T-cell (primary cell): ENCODE data around the gene WEE2. TPM values are rescaled to one million over a fixed set of nuclear protein-coding genes. Genes with fewer than 3 reads are reported as not detected.
"Not testable (repeated sequence)": the region's sequence is repeated elsewhere in the genome, so short reads cannot be mapped to it uniquely, and the experiment has no call there.

ENCODE experiments used
- ATAC-seq, 4 experiments: fragments of 200-7000 bp in 3 of 4; fragments of 150-1000 bp in 1 of 4; cut with Tn5 transposase; replicated peaks in 1 of 4; 1 replicate in 3 of 4; 2 replicates in 1 of 4; pipeline ENCODE4 v1.10.0; 2021; ENCODE audit warnings: moderate library complexity in 3 of 4, mild to moderate bottlenecking in 2 of 4, moderate number of reproducible peaks in 1 of 4
- CTCF ChIA-PET, 2 donors: fragments of 300-600 bp; sonication (Branson Sonifier 250); formaldehyde crosslinking; loops; one replicate each; lab custom pipeline; 2022; ENCODE audit warnings: antibody characterized with exemption in 2 of 2; lab: Charles Lee
- POLR2A ChIA-PET, 2 donors: fragments of 300-600 bp; sonication (Branson Sonifier 250); formaldehyde crosslinking; loops; one replicate each; lab custom pipeline; 2022; ENCODE audit warnings: antibody characterized with exemption in 2 of 2; lab: Charles Lee
- DNase-seq, 35 experiments: peaks; one replicate each; pipeline versions ENCODE4 v3.0.0 to v3.0.0-alpha.2; 2013 to 2023
- H3K27ac ChIP-seq: one replicate; pipeline ENCODE4 v1.5.1; 2013; ENCODE audit warnings: low read length
- H3K27me3 ChIP-seq, 2 experiments: replicated peaks in 1 of 2; 1 replicate in 1 of 2; 2 replicates in 1 of 2; pipeline versions ENCODE4 v1.6.1 to v1.7.0; 2013; ENCODE audit warnings: low read length in 1 of 2, mixed read lengths in 1 of 2; ENCODE audit not compliant: control insufficient read depth in 2 of 2, insufficient read depth in 2 of 2; ENCODE audit errors: extremely low read depth in 1 of 2
- H3K36me3 ChIP-seq, 2 donors: 1 replicate in 1 of 2; 2 replicates in 1 of 2; pipeline versions ENCODE4 v1.6.1 to v1.7.0; 2013; ENCODE audit warnings: low read length in 1 of 2; ENCODE audit not compliant: control insufficient read depth in 2 of 2, insufficient read depth in 1 of 2; ENCODE audit errors: extremely low read depth in 1 of 2
- H3K4me1 ChIP-seq, 2 experiments: 1 replicate in 1 of 2; 2 replicates in 1 of 2; pipeline versions ENCODE4 v1.6.1 to v1.7.0; 2013; ENCODE audit warnings: low read length in 2 of 2, mixed read lengths in 1 of 2; ENCODE audit not compliant: insufficient read depth in 2 of 2, control insufficient read depth in 1 of 2; ENCODE audit errors: extremely low read depth in 1 of 2
- H3K4me3 ChIP-seq, 2 donors: 1 replicate in 1 of 2; 2 replicates in 1 of 2; pipeline versions ENCODE4 v1.5.1 to v1.7.0; 2013; ENCODE audit warnings: mild to moderate bottlenecking in 2 of 2, low read length in 1 of 2, moderate library complexity in 1 of 2; ENCODE audit not compliant: control insufficient read depth in 1 of 2; ENCODE audit errors: extremely low read depth in 1 of 2
- H3K9me3 ChIP-seq: 2 replicates; pipeline ENCODE4 v1.7.0; 2013
- H3K27ac Mint-ChIP-seq, 2 donors: one replicate each; pipeline ENCODE4 v1.8.0; 2020 to 2021; ENCODE audit warnings: mild to moderate bottlenecking in 2 of 2, mixed read lengths in 2 of 2
- H3K27me3 Mint-ChIP-seq, 2 donors: one replicate each; pipeline ENCODE4 v1.8.0; 2021 to 2022; ENCODE audit warnings: mixed read lengths in 2 of 2
- H3K36me3 Mint-ChIP-seq: one replicate; pipeline ENCODE4 v1.8.0; 2021; ENCODE audit warnings: mixed read lengths
- H3K4me1 Mint-ChIP-seq, 3 donors: one replicate each; pipeline ENCODE4 v1.8.0; 2020 to 2022; ENCODE audit warnings: mixed read lengths in 3 of 3, mild to moderate bottlenecking in 1 of 3
- H3K4me3 Mint-ChIP-seq, 3 donors: one replicate each; pipeline ENCODE4 v1.8.0; 2020 to 2022; ENCODE audit warnings: mild to moderate bottlenecking in 3 of 3, mixed read lengths in 3 of 3, moderate library complexity in 3 of 3
- H3K9me3 Mint-ChIP-seq, 3 donors: one replicate each; pipeline ENCODE4 v1.8.0; 2020 to 2022; ENCODE audit warnings: mixed read lengths in 3 of 3
- WGBS: methylation state at CpG from one replicate; pipeline ENCODE4 v1.1.5; 2013; ENCODE audit warnings: missing lambda C conversion rate; ENCODE audit not compliant: insufficient coverage; 5-methylcytosine and 5-hydroxymethylcytosine counted together
- total RNA-seq, 35 experiments: library from RNA in 6 of 35; stranded (reverse) in 6 of 35; fragments of 120-200 nt in 1 of 35; gene quantifications; one replicate each; pipeline versions ENCODE4 v1.2.1 to v1.2.4 and lab custom pipeline; 2013 to 2026

WEE2 gene
- total RNA-seq, 5 donors from 2014 or later (not counting 1 experiment from before 2014, with no cell fraction given) = not detected

DNA sequence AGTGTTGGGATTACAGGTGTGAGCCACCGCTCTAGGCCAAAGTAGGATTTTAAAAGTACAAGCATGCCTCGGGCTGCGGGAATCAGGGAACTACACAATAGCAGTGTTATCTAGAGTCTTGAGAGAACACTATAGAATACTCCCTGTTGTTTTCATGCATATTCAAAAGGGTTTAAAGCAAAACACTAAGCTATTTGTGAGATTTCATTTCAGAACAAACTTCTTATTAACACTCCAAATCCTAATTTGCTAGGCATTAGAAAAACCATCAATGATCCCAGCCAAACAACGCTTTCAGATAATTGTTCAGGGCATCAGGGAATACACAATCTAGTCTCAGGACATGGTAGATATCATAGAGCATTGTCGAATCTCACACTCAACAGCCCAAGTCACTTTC is 20.1 kb upstream of the WEE2 start:
- no peak for DNase-seq
- Histone ChIP-seq H3K36me3 (peaks cover 7 to 22% of the 10 kb centered on the region in 2 donors), H3K9me3 (no peaks in the 10 kb centered on the region), H3K4me3 (no peak overlapping the region), H3K27ac (no peak overlapping the region), H3K4me1 (no peaks in the 10 kb centered on the region), H3K27me3 (no peaks in the 10 kb centered on the region)
- H3K36me3 Mint-ChIP-seq = peaks cover 40% of the 10 kb centered on the region
- no peaks in the 10 kb centered on the region for H3K27me3 Mint-ChIP-seq
- ATAC-seq = no peak
- POLR2A ChIA-PET = no interaction called here
- WGBS = 100% methylated on average over 1 of the region's 5 CpGs
- no peak overlapping the region for H3K4me3 Mint-ChIP-seq
- H3K4me1 Mint-ChIP-seq = peaks cover 19 to 35% (median 30%) of the 10 kb centered on the region in 3 donors
- H3K27ac Mint-ChIP-seq = no peak overlapping the region
- CTCF ChIA-PET = no interaction called here
- H3K9me3 Mint-ChIP-seq = no peaks in the 10 kb centered on the region

DNA sequence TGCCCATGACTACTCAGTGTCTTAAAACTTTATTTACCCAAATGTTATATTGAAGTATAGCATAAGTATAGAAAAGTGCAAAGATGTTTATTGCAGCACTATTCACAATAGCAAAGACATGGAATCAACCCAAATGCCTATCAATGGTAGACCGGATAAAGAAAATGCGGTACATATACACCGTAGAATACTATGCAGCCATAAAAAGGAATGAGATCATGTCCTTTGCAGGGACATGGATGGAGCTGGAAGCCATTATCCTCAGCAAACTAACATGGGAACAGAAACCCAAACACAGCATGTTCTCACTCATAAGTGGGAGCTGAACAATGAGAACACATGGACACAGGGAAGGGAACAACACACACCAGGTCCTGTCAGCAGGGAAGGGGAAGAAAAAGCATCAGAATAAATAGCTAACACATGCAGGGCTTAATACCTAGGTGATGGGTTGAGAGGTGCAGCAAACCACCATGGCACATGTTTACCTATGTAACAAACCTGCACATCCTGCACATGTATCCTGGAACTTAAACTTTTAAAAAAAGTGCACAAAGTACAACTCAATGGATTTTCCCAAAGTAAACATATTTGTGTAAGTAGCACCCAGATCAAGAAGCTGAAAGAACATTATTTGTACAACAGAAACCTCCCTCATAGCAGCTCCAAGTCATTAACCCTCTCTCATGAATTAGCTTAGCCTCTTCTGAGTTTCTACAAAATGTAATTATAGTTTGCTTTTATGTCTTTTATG is 18.9 kb upstream of the WEE2 start:
- no CpG with 5 or more reads among the region's 3 CpGs for WGBS
- not testable (repeated sequence) for H3K27ac Mint-ChIP-seq, H3K4me3 Mint-ChIP-seq, H3K27ac ChIP-seq, DNase-seq, H3K27me3 Mint-ChIP-seq, ATAC-seq, H3K9me3 Mint-ChIP-seq, H3K9me3 ChIP-seq, H3K27me3 ChIP-seq, H3K4me3 ChIP-seq, H3K4me1 ChIP-seq
- H3K4me1 Mint-ChIP-seq = peaks cover 27 to 43% (median 37%) of the 10 kb centered on the region in 3 donors
- ChIA-PET CTCF (interaction anchor here (0.5 to 1.2 kb wide), 6 partner anchors 11 to 995 kb away, joined by 3 to 6 read pairs (median 3); partner anchors contain the start of gene WEE2 (in 1 of the 2)), POLR2A (interaction anchor here in 1 of 2 donors (0.6 kb wide), 1 partner anchor 1053 kb away, joined by 3 read pairs; no protein-coding TSS in a partner anchor)
- H3K36me3 Mint-ChIP-seq = peaks cover 36% of the 10 kb centered on the region
- peaks cover 7 to 20% of the 10 kb centered on the region in 2 donors for H3K36me3 ChIP-seq

DNA sequence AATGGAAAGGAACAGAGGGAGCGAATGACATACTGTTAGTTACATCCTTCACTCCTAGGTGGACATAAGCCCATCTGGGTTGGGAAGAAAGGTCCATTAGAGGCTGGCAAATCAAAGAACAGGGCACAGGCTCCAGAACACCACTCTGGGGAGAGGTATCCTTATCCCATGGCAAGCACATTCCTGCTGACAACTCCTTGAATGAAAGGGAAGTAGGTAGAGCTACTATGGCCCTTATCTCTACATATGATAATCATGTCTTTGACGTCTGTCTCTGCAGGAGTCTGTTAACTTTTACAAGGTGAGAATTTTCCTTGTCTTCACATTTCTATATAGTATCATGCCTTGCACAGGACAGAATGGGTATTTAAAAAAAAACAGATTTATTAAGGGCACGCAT is 16.6 kb upstream of the WEE2 start:
- DNase-seq (no peak), ATAC-seq (no peak)
- H3K27me3 Mint-ChIP-seq = no peaks in the 10 kb centered on the region
- Histone ChIP-seq H3K27me3 (no peaks in the 10 kb centered on the region), H3K4me3 (no peak overlapping the region), H3K9me3 (no peaks in the 10 kb centered on the region), H3K36me3 (peaks cover 0 to 2% of the 10 kb centered on the region in 2 donors), H3K4me1 (no peaks in the 10 kb centered on the region), H3K27ac (no peak overlapping the region)
- peaks cover 33% of the 10 kb centered on the region for H3K36me3 Mint-ChIP-seq
- no peak overlapping the region for H3K27ac Mint-ChIP-seq
- POLR2A ChIA-PET = no interaction called here
- WGBS = no CpG with 5 or more reads among the region's 3 CpGs
- CTCF ChIA-PET = no interaction called here
- peaks cover 50 to 66% (median 59%) of the 10 kb centered on the region in 3 donors for H3K4me1 Mint-ChIP-seq
- H3K4me3 Mint-ChIP-seq = no peak overlapping the region
- no peaks in the 10 kb centered on the region for H3K9me3 Mint-ChIP-seq

DNA sequence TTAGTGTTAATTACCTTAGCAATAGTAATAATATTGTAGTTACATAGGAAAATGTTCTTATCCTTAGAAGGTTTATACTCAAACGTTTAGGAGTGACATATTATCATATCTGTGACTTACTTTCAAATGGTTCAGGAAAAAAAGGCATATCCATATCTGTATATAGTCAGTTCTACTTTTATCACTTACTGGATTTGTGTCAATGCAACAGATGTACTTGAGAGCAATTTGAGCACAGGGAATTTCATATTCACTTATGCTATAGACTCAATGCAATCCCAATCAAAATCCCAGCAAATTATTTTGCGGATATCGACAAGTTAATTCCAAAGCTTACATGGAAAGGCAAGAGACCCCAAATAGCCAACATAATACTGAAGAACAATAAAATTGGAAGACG is 16.2 kb upstream of the WEE2 start:
- H3K27ac Mint-ChIP-seq = no peak overlapping the region
- Histone ChIP-seq H3K4me3 (no peak overlapping the region), H3K9me3 (no peaks in the 10 kb centered on the region), H3K27ac (no peak overlapping the region), H3K36me3 (peaks cover 0 to 2% of the 10 kb centered on the region in 2 donors), H3K27me3 (no peaks in the 10 kb centered on the region), H3K4me1 (no peaks in the 10 kb centered on the region)
- no peaks in the 10 kb centered on the region for H3K27me3 Mint-ChIP-seq
- ATAC-seq (no peak), DNase-seq (no peak)
- peaks cover 54 to 70% (median 63%) of the 10 kb centered on the region in 3 donors for H3K4me1 Mint-ChIP-seq
- H3K9me3 Mint-ChIP-seq = no peaks in the 10 kb centered on the region
- POLR2A ChIA-PET = interaction anchor here in 1 of 2 donors (1.2 kb wide), 1 partner anchor 14 kb away, joined by 3 read pairs; no protein-coding TSS in a partner anchor
- peaks cover 32% of the 10 kb centered on the region for H3K36me3 Mint-ChIP-seq
- no peak overlapping the region for H3K4me3 Mint-ChIP-seq
- no CpG with 5 or more reads among the region's 4 CpGs for WGBS
- CTCF ChIA-PET = interaction anchor here in 1 of 2 donors (1.0 kb wide), 1 partner anchor 43 kb away, joined by 4 read pairs; no protein-coding TSS in a partner anchor

DNA sequence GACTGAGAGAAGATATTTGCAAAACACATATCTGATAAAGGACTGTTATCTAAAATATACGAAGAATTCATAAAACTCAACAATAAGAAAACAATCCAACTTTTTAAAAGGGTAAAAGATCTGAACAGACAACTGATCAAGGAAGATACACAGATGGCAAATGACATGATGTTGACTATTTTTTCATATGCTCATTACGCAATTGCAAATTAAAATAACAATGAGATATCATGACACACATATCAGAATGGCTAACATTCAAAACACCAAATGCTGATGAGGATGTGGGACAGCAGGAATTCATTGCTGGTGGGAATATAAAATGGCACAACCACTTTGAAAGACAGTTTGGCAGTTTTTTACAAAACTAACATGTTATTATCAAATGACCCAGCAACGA is 15.1 kb upstream of the WEE2 start:
- no peak overlapping the region for H3K4me3 ChIP-seq
- no peak overlapping the region for H3K27ac Mint-ChIP-seq
- WGBS = no CpG with 5 or more reads among the region's 3 CpGs
- H3K4me3 Mint-ChIP-seq = no peak overlapping the region
- no peaks in the 10 kb centered on the region for H3K4me1 ChIP-seq
- ATAC-seq = no peak
- no peaks in the 10 kb centered on the region for H3K9me3 ChIP-seq
- CTCF ChIA-PET = interaction anchor here in 1 of 2 donors (1.0 kb wide), 1 partner anchor 42 kb away, joined by 4 read pairs; no protein-coding TSS in a partner anchor
- no peak overlapping the region for H3K27ac ChIP-seq
- H3K36me3 ChIP-seq = peaks cover 0 to 2% of the 10 kb centered on the region in 2 donors
- H3K4me1 Mint-ChIP-seq = peaks cover 66 to 79% (median 72%) of the 10 kb centered on the region in 3 donors
- H3K9me3 Mint-ChIP-seq = no peaks in the 10 kb centered on the region
- no peaks in the 10 kb centered on the region for H3K27me3 ChIP-seq
- H3K36me3 Mint-ChIP-seq = peaks cover 30% of the 10 kb centered on the region
- no peak for DNase-seq
- POLR2A ChIA-PET = interaction anchor here in 1 of 2 donors (1.2 kb wide), 1 partner anchor 15 kb away, joined by 3 read pairs; no protein-coding TSS in a partner anchor
- no peaks in the 10 kb centered on the region for H3K27me3 Mint-ChIP-seq

DNA sequence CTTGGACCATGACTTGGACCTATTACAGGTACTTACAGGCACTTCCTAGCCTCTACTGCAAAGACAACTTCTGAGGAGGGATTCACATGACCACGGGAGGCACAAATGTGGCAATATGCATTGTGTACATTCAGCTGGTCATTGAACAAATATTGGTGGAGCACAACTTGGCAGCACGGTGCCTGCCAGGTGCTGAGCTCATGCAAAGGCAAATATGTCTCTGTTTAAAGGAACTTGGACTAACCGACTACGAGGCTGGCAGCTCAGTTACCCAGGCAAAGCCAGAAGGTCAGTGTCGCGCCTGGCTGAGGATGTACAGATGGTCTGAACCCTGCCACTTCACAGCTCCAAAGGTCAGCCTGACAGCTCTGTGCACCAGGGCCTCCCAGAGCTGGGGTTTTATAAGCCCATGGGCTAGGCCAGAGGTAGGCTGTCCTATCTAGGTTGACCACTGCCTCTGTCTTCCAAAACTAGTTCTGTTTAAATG is 12.3 kb upstream of the WEE2 start:
- Mint-ChIP-seq H3K4me1 (peaks cover 81 to 86% (median 84%) of the 10 kb centered on the region in 3 donors), H3K36me3 (peaks cover 20% of the 10 kb centered on the region), H3K27me3 (no peaks in the 10 kb centered on the region), H3K4me3 (no peak overlapping the region), H3K9me3 (no peaks in the 10 kb centered on the region), H3K27ac (no peak overlapping the region)
- 94% methylated on average over 5 of the region's 6 CpGs for WGBS
- Histone ChIP-seq H3K27me3 (no peaks in the 10 kb centered on the region), H3K9me3 (no peaks in the 10 kb centered on the region), H3K27ac (no peak overlapping the region), H3K4me3 (no peak overlapping the region), H3K36me3 (peaks cover 0 to 2% of the 10 kb centered on the region in 2 donors), H3K4me1 (peaks cover 2 to 13% of the 10 kb centered on the region in 2 experiments)
- ChIA-PET CTCF (interaction anchor here (0.6 to 1.6 kb wide), 4 partner anchors 41 to 1219 kb away, joined by 3 to 4 read pairs (median 3); partner anchors contain the start of gene SSBP1 (in 1 of the 2)), POLR2A (no interaction called here)
- ATAC-seq (no peak), DNase-seq (no peak)
